ES-I3 (cell line): ENCODE measurements around the gene USP44.

Experiments
- H3K36me3 ChIP-seq: 2 replicates; pipeline ENCODE4 v1.6.1; 2013; ENCODE audit warnings: mild to moderate bottlenecking, low read length, control low read depth, moderate library complexity; ENCODE audit not compliant: insufficient read depth
- H3K4me1 ChIP-seq: 2 replicates; pipeline ENCODE4 v1.6.1; 2013; ENCODE audit warnings: mild to moderate bottlenecking, control low read depth, low read length; ENCODE audit not compliant: insufficient read depth
- H3K9ac ChIP-seq: 2 replicates; pipeline ENCODE4 v1.6.1; 2013; ENCODE audit warnings: low read depth, mild to moderate bottlenecking, low read length, moderate library complexity
- H3K9me3 ChIP-seq: 2 replicates; pipeline ENCODE4 v1.6.1; 2013; ENCODE audit warnings: mild to moderate bottlenecking, low read length, moderate library complexity; ENCODE audit not compliant: control insufficient read depth, insufficient read depth

The USP44 gene

GRCh38 chr12:95480230-95480629 is 71.0 kb downstream of the USP44 start:
- Histone ChIP-seq H3K9ac (no peak overlapping the region), H3K9me3 (no peaks in the 10 kb centered on the region), H3K4me1 (no peaks in the 10 kb centered on the region), H3K36me3 (peaks cover 8% of the 10 kb centered on the region; the same call in 1 of the 2 replicates)

- Histone ChIP-seq H3K9ac (peak overlapping the region; percentile 99), H3K36me3 (peaks cover 3% of the 10 kb centered on the region; the same call in 1 of the 2 replicates), H3K9me3 (no peaks in the 10 kb centered on the region), H3K4me1 (no peaks in the 10 kb centered on the region)
Measured at GRCh38 chr12:95474660-95474958, 76.7 kb downstream of the USP44 start.

GRCh38 chr12:95473884-95474659 is 77.2 kb downstream of the USP44 start, which contains the start of gene METAP2:
Gene METAP2, plus strand, starts transcription at chr12:95474152. Its CDS starts 28 bp downstream, at chr12:95474180.
- peaks cover under 1% of the 10 kb centered on the region; the same call in 1 of the 2 replicates for H3K36me3 ChIP-seq
- H3K4me1 ChIP-seq = no peaks in the 10 kb centered on the region
- peak within 1 kb of the TSS; percentile 99 for H3K9ac ChIP-seq
- H3K9me3 ChIP-seq = no peaks in the 10 kb centered on the region

DNA sequence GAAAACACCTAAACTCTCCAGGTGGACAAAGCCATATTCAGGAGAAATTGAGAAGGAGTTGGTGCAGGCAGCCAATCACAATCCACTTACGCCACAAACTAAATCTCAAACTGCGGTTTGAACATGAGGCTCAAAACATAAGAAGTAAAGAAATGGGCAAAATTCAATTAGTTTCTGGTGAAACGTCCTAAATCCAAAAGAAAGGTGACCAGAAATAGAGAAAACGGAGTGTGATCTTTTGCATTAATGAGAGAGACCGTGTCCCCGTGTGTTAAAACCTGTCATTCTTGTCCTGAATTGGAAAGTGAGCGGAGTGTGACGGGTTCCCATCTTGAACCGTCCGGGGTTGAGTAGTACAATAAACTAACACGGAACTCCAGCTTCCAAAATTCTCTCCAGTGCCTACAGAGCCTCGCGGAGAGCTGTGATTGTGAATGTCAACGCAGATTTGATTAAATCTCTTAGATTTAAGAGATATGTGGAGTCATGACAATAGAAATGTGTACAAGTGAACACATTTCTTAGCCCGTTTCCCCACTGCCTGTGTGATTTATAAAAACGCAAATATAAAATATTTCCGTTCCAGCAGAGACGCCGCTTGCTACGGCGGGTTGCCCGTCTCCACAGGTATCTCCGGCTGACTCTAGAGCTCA is 77.9 kb downstream of the USP44 start:
- Histone ChIP-seq H3K4me1 (no peaks in the 10 kb centered on the region), H3K9ac (peak overlapping the region; percentile 99), H3K36me3 (no peaks in the 10 kb centered on the region; the same call in 1 of the 2 replicates), H3K9me3 (no peaks in the 10 kb centered on the region)

GRCh38 chr12:95470300-95470699 is 81.0 kb downstream of the USP44 start:
- Histone ChIP-seq H3K4me1 (no peaks in the 10 kb centered on the region), H3K36me3 (no peaks in the 10 kb centered on the region), H3K9me3 (no peaks in the 10 kb centered on the region), H3K9ac (no peak overlapping the region)
